Epithelial cell of prostate (primary cell): Measurements from ENCODE around the gene IQSEC3.

Source experiments
- DNase-seq: peaks from one replicate; pipeline ENCODE4 v3.0.0-alpha.2; 2011; ENCODE audit warnings: low read depth, low spot score
- H3K27ac ChIP-seq: fragments of 450-650 bp; 2 replicates; pipeline ENCODE4 v1.5.1; 2017; ENCODE audit warnings: mild to moderate bottlenecking

IQSEC3 gene

DNA sequence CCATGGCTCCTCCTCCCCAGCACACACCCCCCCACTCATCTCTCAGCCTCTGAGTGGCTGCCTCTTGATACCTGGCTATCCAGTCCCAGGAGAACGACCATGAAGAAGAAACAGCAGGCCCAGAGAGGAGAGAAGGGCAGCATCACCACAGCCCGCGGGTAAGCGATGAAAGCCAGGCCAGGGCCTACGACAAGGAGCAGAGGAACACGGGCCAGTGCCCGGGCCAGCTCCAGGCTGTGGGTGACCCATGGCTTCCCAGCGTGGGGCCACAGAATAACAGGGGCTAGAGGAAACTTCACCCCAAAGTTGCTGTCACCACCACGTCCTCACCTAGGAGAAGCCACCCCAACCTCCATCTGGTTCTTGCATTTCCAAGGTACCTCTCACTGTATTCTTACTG is 157.8 kb downstream of the IQSEC3 start:
- no peak for DNase-seq
- H3K27ac ChIP-seq, result no peak overlapping the region

- no peak overlapping the region for H3K27ac ChIP-seq
- DNase-seq, result no peak
Measured at GRCh38 chr12:225012-225411, 158.4 kb downstream of the IQSEC3 start.

GRCh38 chr12:226401-226800 is 159.8 kb downstream of the IQSEC3 start:
- H3K27ac ChIP-seq, result no peak overlapping the region
- DNase-seq, result no peak

DNA sequence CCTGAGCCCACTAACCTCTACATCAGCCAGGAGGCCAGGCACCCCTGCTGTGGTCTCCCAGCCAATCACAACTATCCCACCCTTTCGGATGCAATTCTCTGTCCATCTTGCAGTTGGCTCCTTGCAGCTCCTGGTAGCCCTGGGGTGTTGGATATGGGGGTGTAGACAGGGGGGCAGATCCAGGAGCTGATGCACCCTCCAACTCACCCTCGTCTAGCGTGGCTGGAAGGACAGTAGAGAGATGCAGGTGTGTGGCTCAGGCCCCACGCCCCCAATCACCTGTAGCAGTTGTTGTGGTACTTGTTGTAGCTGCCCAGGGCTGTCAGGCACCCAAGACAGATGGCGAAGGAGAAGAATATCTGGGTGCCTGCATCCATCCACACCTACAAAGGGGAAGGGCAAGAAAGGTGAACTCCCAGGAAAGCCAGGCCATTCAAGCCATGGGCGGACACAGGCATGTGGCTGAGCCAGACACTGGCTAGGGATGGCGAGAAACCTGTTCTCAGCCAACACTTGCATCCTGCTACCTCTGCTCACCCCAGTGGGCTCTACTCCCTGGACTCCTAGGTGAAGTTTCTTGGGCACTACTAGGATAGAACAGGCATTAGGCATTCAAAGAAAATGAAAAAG is 160.8 kb downstream of the IQSEC3 start:
- no peak for DNase-seq
- no peak overlapping the region for H3K27ac ChIP-seq
